Endothelial cell of umbilical vein (primary cell): ENCODE measurements around the gene PTPN14.

Experiments used
- CTCF ChIP-seq, 2 donors: IDR thresholded peaks; 1 replicate in 1 of 2; 2 replicates in 1 of 2; pipeline ENCODE4 v1.5.1; 2011; ENCODE audit warnings: low read length in 2 of 2, mild to moderate bottlenecking in 2 of 2, moderate library complexity in 2 of 2, control low read depth in 1 of 2, inconsistent platforms in 1 of 2, low read depth in 1 of 2; ENCODE audit not compliant: insufficient read depth in 1 of 2; ENCODE audit errors: extremely low read depth in 1 of 2
- JUN ChIP-seq: IDR thresholded peaks from 2 replicates; pipeline ENCODE4 v1.6.1; 2011; ENCODE audit warnings: borderline replicate concordance, low read depth; ENCODE audit not compliant: insufficient read length, insufficient read depth
- MYC ChIP-seq: IDR thresholded peaks from one replicate; pipeline ENCODE4 v1.6.1; 2011; ENCODE audit warnings: mild to moderate bottlenecking, low read depth, low read length
- POLR2A ChIP-seq: IDR thresholded peaks from 2 replicates; pipeline ENCODE4 v1.6.1; 2012; ENCODE audit warnings: low read depth, mild to moderate bottlenecking, control low read depth, low read length
- POLR2AphosphoS5 ChIP-seq: IDR thresholded peaks from 2 replicates; pipeline ENCODE4 v1.6.1; 2012; ENCODE audit warnings: low read depth, mild to moderate bottlenecking, control low read depth, low read length, moderate library complexity; ENCODE audit not compliant: insufficient read depth
- TF ChIP-seq, protein P1 (sequence below): IDR thresholded peaks from 2 replicates; pipeline ENCODE4 v1.6.1; 2011; ENCODE audit not compliant: insufficient read depth, insufficient read length

DNA sequence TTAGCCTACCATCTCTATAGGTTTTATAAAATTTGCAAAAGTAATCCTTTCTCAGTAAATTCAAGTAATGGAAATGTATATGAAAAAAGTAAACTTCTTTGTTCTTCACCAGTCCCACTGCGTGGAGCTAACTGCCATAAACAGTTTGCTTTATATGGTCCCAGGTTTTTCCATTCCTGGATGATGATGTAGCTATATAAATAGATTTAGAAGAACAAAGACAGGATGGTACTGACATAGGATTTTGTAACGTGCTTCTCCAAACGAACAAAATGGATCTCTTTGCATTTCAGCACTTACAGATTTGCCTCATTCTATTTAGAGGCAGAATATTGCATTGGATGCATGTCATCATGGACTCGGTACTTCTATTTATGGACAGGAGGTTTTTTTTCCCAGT, 213.2 kb downstream of the PTPN14 start:
- TF ChIP-seq CTCF (IDR thresholded peaks at IDR 0.05; ENCODE audit: extremely low read depth in 1 of 2, insufficient read depth in 1 of 2, low read depth in 1 of 2, low read length in 2 of 2) (no peak), JUN (no peak), POLR2AphosphoS5 (no peak), MYC (no peak), POLR2A (no peak)
- TF ChIP-seq, protein P1, sequence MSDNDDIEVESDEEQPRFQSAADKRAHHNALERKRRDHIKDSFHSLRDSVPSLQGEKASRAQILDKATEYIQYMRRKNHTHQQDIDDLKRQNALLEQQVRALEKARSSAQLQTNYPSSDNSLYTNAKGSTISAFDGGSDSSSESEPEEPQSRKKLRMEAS = no peak
